ENCODE results near the gene SULT1C4.

DNA sequence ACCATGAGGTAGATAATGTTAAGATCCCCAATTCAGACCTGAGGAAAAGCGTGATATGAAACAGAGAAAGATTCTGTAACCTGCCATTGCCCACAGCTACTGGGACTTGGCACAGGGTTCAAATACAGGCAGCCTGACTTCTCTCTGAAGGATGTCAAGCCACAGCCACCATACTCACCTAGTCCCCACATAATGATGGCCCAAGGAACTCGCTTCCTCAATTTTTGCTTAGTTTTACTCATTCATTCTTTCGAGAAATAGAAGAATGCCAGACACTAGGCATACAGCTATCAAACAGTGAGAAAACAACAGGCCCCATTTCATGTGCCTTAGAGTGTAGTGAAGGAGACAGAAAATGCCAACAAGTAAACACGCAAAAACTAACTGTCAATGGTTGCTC lies 980 bp upstream of the SULT1C4 start:
- TF ChIP-seq, protein P1, sequence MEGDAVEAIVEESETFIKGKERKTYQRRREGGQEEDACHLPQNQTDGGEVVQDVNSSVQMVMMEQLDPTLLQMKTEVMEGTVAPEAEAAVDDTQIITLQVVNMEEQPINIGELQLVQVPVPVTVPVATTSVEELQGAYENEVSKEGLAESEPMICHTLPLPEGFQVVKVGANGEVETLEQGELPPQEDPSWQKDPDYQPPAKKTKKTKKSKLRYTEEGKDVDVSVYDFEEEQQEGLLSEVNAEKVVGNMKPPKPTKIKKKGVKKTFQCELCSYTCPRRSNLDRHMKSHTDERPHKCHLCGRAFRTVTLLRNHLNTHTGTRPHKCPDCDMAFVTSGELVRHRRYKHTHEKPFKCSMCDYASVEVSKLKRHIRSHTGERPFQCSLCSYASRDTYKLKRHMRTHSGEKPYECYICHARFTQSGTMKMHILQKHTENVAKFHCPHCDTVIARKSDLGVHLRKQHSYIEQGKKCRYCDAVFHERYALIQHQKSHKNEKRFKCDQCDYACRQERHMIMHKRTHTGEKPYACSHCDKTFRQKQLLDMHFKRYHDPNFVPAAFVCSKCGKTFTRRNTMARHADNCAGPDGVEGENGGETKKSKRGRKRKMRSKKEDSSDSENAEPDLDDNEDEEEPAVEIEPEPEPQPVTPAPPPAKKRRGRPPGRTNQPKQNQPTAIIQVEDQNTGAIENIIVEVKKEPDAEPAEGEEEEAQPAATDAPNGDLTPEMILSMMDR (IDR thresholded peaks at IDR 0.05; ENCODE audit: low read depth, low read length, poor library complexity, severe bottlenecking), result no peak
- TF ChIP-seq EZH2phosphoT487 (IDR thresholded peaks at IDR 0.05; ENCODE audit: borderline replicate concordance, low read length), result no peak

Data from DOHH2 (cell line).